CD1c-positive myeloid dendritic cell (primary cell): ENCODE results near the gene TNC.

Experiments
- DNase-seq: peaks from one replicate; pipeline ENCODE4 v3.0.0-alpha.2; 2016; ENCODE audit errors: extremely low spot score

The TNC gene

GRCh38 chr9:115103746-115104477 is 14.0 kb downstream of the TNC start:
- no peak for DNase-seq

GRCh38 chr9:115099901-115100300 is 18.1 kb downstream of the TNC start:
- DNase-seq, result no peak

GRCh38 chr9:115098226-115098965 is 19.6 kb downstream of the TNC start:
- DNase-seq, result no peak

- no peak for DNase-seq
Observed at GRCh38 chr9:115093520-115093919, 24.4 kb downstream of the TNC start.

- DNase-seq, result no peak
Observed at GRCh38 chr9:115090486-115090885, 27.5 kb downstream of the TNC start.

- no peak for DNase-seq
Observed at GRCh38 chr9:115088860-115089259, 29.1 kb downstream of the TNC start.

GRCh38 chr9:115086886-115087285 is 31.1 kb downstream of the TNC start:
- DNase-seq, result no peak

- no peak for DNase-seq
Observed at GRCh38 chr9:115086461-115086860, 31.5 kb downstream of the TNC start.

GRCh38 chr9:115085773-115086377 is 32.1 kb downstream of the TNC start:
- DNase-seq, result no peak

GRCh38 chr9:115084709-115085108 is 33.2 kb downstream of the TNC start:
- no peak for DNase-seq

- DNase-seq, result no peak
Observed at GRCh38 chr9:115084157-115084556, 33.8 kb downstream of the TNC start.

GRCh38 chr9:115080242-115080641 is 37.7 kb downstream of the TNC start:
- DNase-seq, result no peak

- no peak for DNase-seq
Observed at GRCh38 chr9:115079156-115079555, 38.8 kb downstream of the TNC start.

GRCh38 chr9:115073456-115073855 is 44.5 kb downstream of the TNC start:
- no peak for DNase-seq

GRCh38 chr9:115071176-115071575 is 46.8 kb downstream of the TNC start:
- no peak for DNase-seq

GRCh38 chr9:115069771-115070170 is 48.2 kb downstream of the TNC start:
- DNase-seq, result no peak

- no peak for DNase-seq
Observed at GRCh38 chr9:115069302-115069701, 48.7 kb downstream of the TNC start.

GRCh38 chr9:115068031-115068430 is 49.9 kb downstream of the TNC start:
- no peak for DNase-seq

GRCh38 chr9:115063058-115063845 is 54.7 kb downstream of the TNC start:
- peak; percentile 62 for DNase-seq

- DNase-seq, result peak; percentile 68
Observed at GRCh38 chr9:115058684-115059315, 59.2 kb downstream of the TNC start.

- no peak for DNase-seq
Observed at GRCh38 chr9:115058175-115058574, 59.8 kb downstream of the TNC start.

- DNase-seq, result no peak
Observed at GRCh38 chr9:115057559-115057958, 60.4 kb downstream of the TNC start.
